Brain microvascular endothelial cell (primary cell): Measurements from ENCODE around the gene IGDCC3.

Experiments
- DNase-seq: peaks from one replicate; pipeline ENCODE4 v3.0.0-alpha.2; 2020
- H3K27ac ChIP-seq: fragments of 250-450 bp; sonication (Bioruptor Pico); 2 replicates; pipeline ENCODE4 v1.5.1; 2020; ENCODE audit warnings: mild to moderate bottlenecking, moderate library complexity
- H3K27me3 ChIP-seq: fragments of 250-450 bp; sonication (Bioruptor Pico); replicated peaks from 2 replicates; pipeline ENCODE4 v1.5.1; 2020; ENCODE audit warnings: mild to moderate bottlenecking
- H3K36me3 ChIP-seq: fragments of 250-450 bp; sonication (Bioruptor Pico); replicated peaks from 2 replicates; pipeline ENCODE4 v1.5.1; 2020; ENCODE audit warnings: mild to moderate bottlenecking
- H3K4me3 ChIP-seq: 2 replicates; pipeline ENCODE4 v1.5.1; 2011; ENCODE audit warnings: low read depth, mild to moderate bottlenecking, control low read depth, low read length, moderate library complexity
- in situ Hi-C: cut with HindIII; loops from 2 replicates; pipeline ENCODE4 v1.10.0; 2017; ENCODE audit warnings: low sequenced_read_pairs, low pct_ligation_motif_present
- TF ChIP-seq, protein P1 (sequence below): IDR thresholded peaks from 2 replicates; pipeline ENCODE4 v1.5.1; 2011; ENCODE audit warnings: low read depth, mild to moderate bottlenecking, moderate library complexity, low read length, control low read depth, inconsistent platforms; ENCODE audit errors: missing control alignments

IGDCC3 gene

DNA sequence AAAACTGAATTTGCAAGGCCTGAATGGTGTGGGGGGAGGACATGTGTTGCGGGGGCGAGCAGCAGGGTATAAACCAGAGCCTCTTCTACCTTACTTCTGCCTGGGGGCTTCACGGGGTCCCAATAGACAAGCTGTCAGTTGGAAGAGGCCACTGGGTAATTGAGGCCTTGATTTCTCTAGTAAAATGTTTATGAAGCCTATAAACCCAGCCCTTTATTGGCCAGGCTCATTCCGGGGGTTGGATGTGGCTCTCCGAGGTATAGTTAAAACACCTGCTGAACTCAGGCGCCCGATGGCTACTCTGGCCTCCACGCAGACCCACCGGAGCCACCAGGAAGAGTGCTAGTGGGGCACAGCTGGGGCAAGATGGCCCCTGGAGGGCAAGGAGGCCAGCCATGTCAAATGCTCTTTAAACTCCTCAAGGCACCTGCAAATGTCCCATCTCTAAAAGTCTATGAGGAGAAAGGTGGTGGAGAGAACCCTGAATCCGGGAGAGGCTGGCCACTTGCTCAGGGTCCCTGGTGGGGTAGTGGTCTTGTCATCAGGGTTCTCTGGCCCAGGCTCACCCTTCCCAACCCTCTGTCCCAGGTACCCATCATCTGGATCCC lies 34.3 kb downstream of the IGDCC3 start:
- no peak overlapping the region for H3K4me3 ChIP-seq
- TF ChIP-seq, protein P1, sequence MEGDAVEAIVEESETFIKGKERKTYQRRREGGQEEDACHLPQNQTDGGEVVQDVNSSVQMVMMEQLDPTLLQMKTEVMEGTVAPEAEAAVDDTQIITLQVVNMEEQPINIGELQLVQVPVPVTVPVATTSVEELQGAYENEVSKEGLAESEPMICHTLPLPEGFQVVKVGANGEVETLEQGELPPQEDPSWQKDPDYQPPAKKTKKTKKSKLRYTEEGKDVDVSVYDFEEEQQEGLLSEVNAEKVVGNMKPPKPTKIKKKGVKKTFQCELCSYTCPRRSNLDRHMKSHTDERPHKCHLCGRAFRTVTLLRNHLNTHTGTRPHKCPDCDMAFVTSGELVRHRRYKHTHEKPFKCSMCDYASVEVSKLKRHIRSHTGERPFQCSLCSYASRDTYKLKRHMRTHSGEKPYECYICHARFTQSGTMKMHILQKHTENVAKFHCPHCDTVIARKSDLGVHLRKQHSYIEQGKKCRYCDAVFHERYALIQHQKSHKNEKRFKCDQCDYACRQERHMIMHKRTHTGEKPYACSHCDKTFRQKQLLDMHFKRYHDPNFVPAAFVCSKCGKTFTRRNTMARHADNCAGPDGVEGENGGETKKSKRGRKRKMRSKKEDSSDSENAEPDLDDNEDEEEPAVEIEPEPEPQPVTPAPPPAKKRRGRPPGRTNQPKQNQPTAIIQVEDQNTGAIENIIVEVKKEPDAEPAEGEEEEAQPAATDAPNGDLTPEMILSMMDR: no peak
- no peak overlapping the region for H3K27ac ChIP-seq
- no peak for DNase-seq
- in situ Hi-C loops: no loop called here
- no peaks in the 10 kb centered on the region for H3K27me3 ChIP-seq
- H3K36me3 ChIP-seq: no peaks in the 10 kb centered on the region

DNA sequence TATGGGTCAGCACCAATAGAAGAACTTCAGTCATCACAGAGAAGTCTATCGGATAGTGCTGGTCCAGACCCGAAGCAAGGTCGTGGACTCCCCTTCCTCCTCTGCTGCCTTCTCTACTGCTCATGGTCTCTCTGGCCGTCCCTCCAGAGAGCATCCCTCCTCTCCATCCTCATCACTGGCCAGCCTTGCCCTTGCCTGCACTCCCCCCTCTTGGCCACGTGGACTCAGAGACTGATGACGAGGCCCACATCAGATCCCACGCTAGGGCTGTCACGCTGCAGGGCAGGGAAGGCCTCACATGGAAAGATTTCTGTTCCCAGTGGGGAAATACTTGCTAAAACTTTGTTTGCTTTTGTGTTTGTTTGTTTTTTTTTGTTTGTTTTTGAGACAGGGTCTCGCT lies 35.3 kb downstream of the IGDCC3 start:
- Histone ChIP-seq H3K27me3 (no peaks in the 10 kb centered on the region), H3K27ac (no peak overlapping the region), H3K36me3 (no peaks in the 10 kb centered on the region), H3K4me3 (no peak overlapping the region)
- no peak for DNase-seq
- TF ChIP-seq, protein P1: no peak
- in situ Hi-C loops: no loop called here

DNA sequence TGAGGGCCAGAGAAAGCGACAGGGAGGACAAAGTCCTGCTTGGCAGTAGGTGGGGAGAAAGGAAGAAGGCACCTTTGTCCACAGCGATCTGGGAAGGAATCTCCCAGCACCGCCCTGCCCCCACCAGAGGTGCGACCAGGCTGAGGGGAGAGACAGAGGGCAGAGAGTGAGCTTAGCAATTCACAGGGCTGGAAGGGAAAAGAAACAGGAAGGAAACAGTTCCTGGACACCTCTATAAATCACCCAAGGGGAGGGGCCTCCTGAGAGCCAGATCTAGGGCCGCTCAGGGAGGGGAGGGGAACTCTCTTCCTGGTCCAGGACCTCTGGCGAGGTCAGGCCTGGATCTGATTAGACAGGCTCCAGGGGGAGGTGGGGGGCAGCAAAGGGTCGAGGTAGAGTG lies 37.9 kb downstream of the IGDCC3 start:
- no peak for DNase-seq
- no peak overlapping the region for H3K4me3 ChIP-seq
- H3K27me3 ChIP-seq: no peaks in the 10 kb centered on the region
- in situ Hi-C loops: no loop called here
- no peaks in the 10 kb centered on the region for H3K36me3 ChIP-seq
- TF ChIP-seq, protein P1: no peak
- H3K27ac ChIP-seq: no peak overlapping the region

DNA sequence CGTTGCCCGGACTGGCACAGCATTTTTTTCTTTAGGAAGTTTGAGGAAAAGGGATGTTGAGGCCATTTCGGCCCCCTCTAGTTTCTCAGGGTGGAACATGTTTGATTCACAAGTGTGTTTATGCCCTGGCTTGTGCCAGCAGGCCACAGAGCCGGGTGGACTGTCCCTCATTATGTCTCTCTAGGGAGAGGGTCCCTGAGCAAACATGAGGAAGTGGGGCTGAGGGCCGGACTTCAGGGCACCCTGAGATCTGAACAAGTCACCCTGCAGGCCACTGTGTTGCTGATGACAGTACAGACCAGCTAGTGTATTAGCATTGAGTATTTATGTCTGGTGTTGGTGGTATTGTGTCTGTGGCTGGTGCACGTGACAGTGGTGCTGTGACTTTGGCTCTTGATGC lies 38.4 kb downstream of the IGDCC3 start:
- Histone ChIP-seq H3K27ac (no peak overlapping the region), H3K4me3 (no peak overlapping the region), H3K27me3 (no peaks in the 10 kb centered on the region), H3K36me3 (no peaks in the 10 kb centered on the region)
- TF ChIP-seq, protein P1: no peak
- in situ Hi-C loops: no loop called here
- no peak for DNase-seq

DNA sequence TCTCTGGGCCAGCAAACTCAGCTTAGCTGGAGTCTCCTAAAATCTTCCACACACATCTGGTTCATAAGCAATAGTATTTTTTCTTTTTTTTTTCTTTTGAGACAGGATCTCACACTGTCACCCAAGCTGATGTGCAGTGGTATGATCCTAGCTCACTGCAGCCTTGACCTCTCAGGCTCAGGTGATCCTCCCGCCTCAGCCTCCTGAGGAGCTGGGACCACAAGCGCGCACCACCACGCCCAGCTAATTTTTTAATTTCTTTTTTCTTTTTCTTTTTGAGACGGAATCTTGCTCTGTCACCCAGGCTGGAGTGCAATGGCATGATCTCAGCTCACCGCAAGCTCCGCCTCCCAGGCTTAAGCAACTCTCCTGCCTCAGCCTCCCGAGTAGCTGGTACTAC lies 39.0 kb downstream of the IGDCC3 start:
- Histone ChIP-seq H3K36me3 (no peaks in the 10 kb centered on the region), H3K27me3 (no peaks in the 10 kb centered on the region), H3K27ac (no peak overlapping the region), H3K4me3 (no peak overlapping the region)
- DNase-seq: no peak
- in situ Hi-C loops: no loop called here
- TF ChIP-seq, protein P1: no peak

DNA sequence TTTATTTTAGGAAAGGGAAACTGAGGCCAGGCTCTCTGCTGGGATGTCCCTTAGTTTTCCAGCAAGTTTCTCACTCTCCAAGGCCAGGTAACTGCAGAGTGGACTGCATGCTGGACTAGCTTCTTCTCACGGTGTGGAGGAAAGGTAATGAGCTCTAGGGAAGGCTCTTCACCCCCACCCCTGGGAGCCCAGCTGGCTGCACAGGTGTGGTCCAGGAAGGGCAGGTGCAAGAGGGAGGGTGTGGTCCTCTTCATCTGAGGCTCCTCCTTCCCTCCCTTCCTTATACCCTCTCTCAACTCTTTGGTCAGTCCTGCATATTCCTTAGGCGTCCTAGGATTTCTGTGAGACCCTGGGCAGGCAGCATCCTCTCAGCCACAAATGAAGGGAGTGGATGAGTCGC lies 39.4 kb downstream of the IGDCC3 start:
- Histone ChIP-seq H3K36me3 (no peaks in the 10 kb centered on the region), H3K27ac (no peak overlapping the region), H3K4me3 (no peak overlapping the region), H3K27me3 (no peaks in the 10 kb centered on the region)
- in situ Hi-C loops: no loop called here
- TF ChIP-seq, protein P1: no peak
- DNase-seq: no peak
